Gastroesophageal sphincter (tissue), 4 donors: ENCODE data around the gene TSC22D2. TPM values are rescaled to one million over a fixed set of nuclear protein-coding genes. Genes with fewer than 3 reads are reported as not detected.

Experiments used
- ATAC-seq: fragments of 150-250 bp; one replicate; pipeline ENCODE4 v1.9.1; 2016; ENCODE audit warnings: mild to moderate bottlenecking, moderate library complexity
- H3K27ac ChIP-seq, 4 donors: fragments of 200-600 bp; sonication (generic) in 3 of 4; 1 replicate in 3 of 4; 2 replicates in 1 of 4; pipeline ENCODE4 v1.5.1; 2016 to 2019
- H3K27me3 ChIP-seq: fragments of 200-600 bp; sonication (generic); one replicate; pipeline ENCODE4 v1.5.1; 2019
- H3K36me3 ChIP-seq, 2 donors: fragments of 200-600 bp; sonication (generic); one replicate each; pipeline ENCODE4 v1.5.1; 2019; ENCODE audit warnings: control low read depth in 1 of 2
- H3K4me1 ChIP-seq, 3 donors: fragments of 200-600 bp; sonication (generic); 1 replicate in 2 of 3; 2 replicates in 1 of 3; pipeline ENCODE4 v1.5.1; 2016 to 2019; ENCODE audit warnings: control low read depth in 2 of 3
- H3K4me3 ChIP-seq, 2 donors: fragments of 200-600 bp; sonication (generic); one replicate each; pipeline ENCODE4 v1.5.1; 2019; ENCODE audit warnings: mild to moderate bottlenecking in 1 of 2, moderate library complexity in 1 of 2
- H3K9me3 ChIP-seq, 3 donors: fragments of 200-600 bp; sonication (generic); one replicate each; pipeline ENCODE4 v1.5.1; 2017 to 2019; ENCODE audit warnings: control low read depth in 2 of 3
- CTCF ChIP-seq, 4 experiments: fragments of 200-600 bp in 2 of 4; fragments of 450-650 bp in 2 of 4; sonication (generic) in 1 of 4; IDR thresholded peaks; one replicate each; pipeline ENCODE4 v1.5.1; 2017 to 2019; ENCODE audit warnings: antibody characterized with exemption in 4 of 4, mild to moderate bottlenecking in 2 of 4, moderate library complexity in 2 of 4
- EP300 ChIP-seq: sonication (generic); formaldehyde crosslinking; IDR thresholded peaks from one replicate; pipeline ENCODE4 v1.6.1; 2017; ENCODE audit warnings: antibody characterized with exemption, mild to moderate bottlenecking
- POLR2A ChIP-seq, 2 donors: fragments of 450-650 bp; IDR thresholded peaks; one replicate each; pipeline ENCODE4 v1.6.1; 2017; ENCODE audit warnings: antibody characterized with exemption in 2 of 2, mild to moderate bottlenecking in 2 of 2, moderate library complexity in 1 of 2
- POLR2AphosphoS5 ChIP-seq: sonication (generic); formaldehyde crosslinking; IDR thresholded peaks from one replicate; pipeline ENCODE4 v1.6.1; 2017; ENCODE audit warnings: antibody characterized with exemption
- WGBS, 2 donors: methylation state at CpG; one replicate each; pipeline ENCODE4 v1.1.5; 2018; ENCODE audit warnings: low coverage in 1 of 2; 5-methylcytosine and 5-hydroxymethylcytosine counted together
- total RNA-seq, 4 donors: library from RNA; depleted of rRNA; stranded (reverse); fragments of >200 nt; gene quantifications; one replicate each; pipeline ENCODE4 v1.1.0, GENCODE V29; 2016

TSC22D2 gene
- total RNA-seq, 4 donors from 2014 or later = 15.4 to 30.0 (median 26.0) TPM

GRCh38 chr3:150458001-150458400, 49.9 kb downstream of the TSC22D2 start:
- Histone ChIP-seq H3K27ac (no peak overlapping the region), H3K9me3 (no peaks in the 10 kb centered on the region), H3K27me3 (no peaks in the 10 kb centered on the region), H3K36me3 (peaks cover 0 to 22% of the 10 kb centered on the region in 2 donors), H3K4me3 (no peak overlapping the region), H3K4me1 (peaks cover 0 to 43% (median 0%) of the 10 kb centered on the region in 3 donors)
- 30 to 32% methylated on average over 3 of the region's 3 CpGs for WGBS, 2 donors
- no peak for ATAC-seq
- TF ChIP-seq POLR2A (IDR thresholded peaks at IDR 0.05) = no peak
- TF ChIP-seq CTCF (IDR thresholded peaks at IDR 0.05) = no peak
- TF ChIP-seq POLR2AphosphoS5 = no peak
- TF ChIP-seq EP300 = no peak

- no peaks in the 10 kb centered on the region for H3K27me3 ChIP-seq
- H3K4me1 ChIP-seq = peaks cover 0 to 19% (median 0%) of the 10 kb centered on the region in 3 donors
- H3K27ac ChIP-seq = no peak overlapping the region
- peaks cover 0 to 22% of the 10 kb centered on the region in 2 donors for H3K36me3 ChIP-seq
- 71 to 85% methylated on average over 1 of the region's 1 CpG for WGBS, 2 donors
- no peak overlapping the region for H3K4me3 ChIP-seq
- ATAC-seq = no peak
- no peaks in the 10 kb centered on the region for H3K9me3 ChIP-seq
- TF ChIP-seq POLR2A (IDR thresholded peaks at IDR 0.05) (no peak), CTCF (IDR thresholded peaks at IDR 0.05) (no peak), POLR2AphosphoS5 (no peak), EP300 (no peak)
Measured at GRCh38 chr3:150460484-150460883, 52.4 kb downstream of the TSC22D2 start.

GRCh38 chr3:150461399-150461798, 53.3 kb downstream of the TSC22D2 start:
- ATAC-seq = no peak
- TF ChIP-seq EP300 (no peak), POLR2AphosphoS5 (no peak), POLR2A (IDR thresholded peaks at IDR 0.05) (no peak), CTCF (IDR thresholded peaks at IDR 0.05) (no peak)
- no peaks in the 10 kb centered on the region for H3K9me3 ChIP-seq
- H3K27me3 ChIP-seq = no peaks in the 10 kb centered on the region
- WGBS, 2 donors = 75 to 76% methylated on average over 4 of the region's 4 CpGs
- H3K4me1 ChIP-seq = peaks cover 0 to 16% (median 0%) of the 10 kb centered on the region in 3 donors
- no peak overlapping the region for H3K27ac ChIP-seq
- H3K36me3 ChIP-seq = peaks cover 0 to 22% of the 10 kb centered on the region in 2 donors
- H3K4me3 ChIP-seq = no peak overlapping the region

- no peak for ATAC-seq
- Histone ChIP-seq H3K9me3 (no peaks in the 10 kb centered on the region), H3K4me3 (no peak overlapping the region), H3K27ac (no peak overlapping the region), H3K36me3 (peaks cover 0 to 22% of the 10 kb centered on the region in 2 donors), H3K27me3 (no peaks in the 10 kb centered on the region), H3K4me1 (peaks cover 0 to 10% (median 0%) of the 10 kb centered on the region in 3 donors)
- no peak for TF ChIP-seq POLR2AphosphoS5
- TF ChIP-seq CTCF (IDR thresholded peaks at IDR 0.05) = no peak
- no peak for TF ChIP-seq POLR2A (IDR thresholded peaks at IDR 0.05)
- no peak for TF ChIP-seq EP300
- WGBS, 2 donors = 91 to 100% methylated on average over 1 of the region's 1 CpG
Measured at GRCh38 chr3:150462108-150462507, 54.0 kb downstream of the TSC22D2 start.

GRCh38 chr3:150464684-150465083, 56.6 kb downstream of the TSC22D2 start:
- Histone ChIP-seq H3K36me3 (no peaks in the 10 kb centered on the region), H3K27me3 (no peaks in the 10 kb centered on the region), H3K4me3 (no peak overlapping the region), H3K4me1 (peaks cover 0 to 16% (median 1%) of the 10 kb centered on the region in 3 donors), H3K9me3 (no peaks in the 10 kb centered on the region), H3K27ac (no peak overlapping the region)
- no peak for ATAC-seq
- WGBS, 2 donors = 90 to 94% methylated on average over 2 of the region's 2 CpGs
- TF ChIP-seq POLR2AphosphoS5 (no peak), CTCF (IDR thresholded peaks at IDR 0.05) (no peak), EP300 (no peak), POLR2A (IDR thresholded peaks at IDR 0.05) (no peak)
